IMR-90 (cell line): ENCODE data around the gene GZMA. TPM values are rescaled to one million over a fixed set of nuclear protein-coding genes. Genes with fewer than 3 reads are reported as not detected.

ENCODE experiments used
- ATAC-seq: fragments of 200-7000 bp; cut with Tn5 transposase; 2 replicates; pipeline ENCODE4 v1.9.1; 2020; ENCODE audit warnings: low read depth, mild to moderate bottlenecking, moderate library complexity
- BruUV-seq: library from RNA; stranded (reverse); fragments of 400-500 nt; replicated peaks from 2 replicates; lab custom pipeline; 2021; lab: Mats Ljungman, UMichigan
- CTCF ChIA-PET: fragments of 300-600 bp; formaldehyde crosslinking; extraction: SDS; loops from one replicate; lab custom pipeline; 2021; ENCODE audit warnings: antibody characterized with exemption; lab: Yijun Ruan, JAX
- POLR2A ChIA-PET: fragments of 300-600 bp; sonication (Branson Sonifier 250); formaldehyde crosslinking; loops from one replicate; lab custom pipeline; 2022; ENCODE audit warnings: antibody characterized with exemption; ENCODE audit not compliant: unreplicated experiment; lab: Charles Lee
- DNase-seq: peaks from one replicate; pipeline ENCODE4 v3.0.0; 2013
- H2AFZ ChIP-seq: replicated peaks from 2 replicates; pipeline ENCODE3; 2013; ENCODE audit warnings: low read length, mild to moderate bottlenecking; ENCODE audit not compliant: poor library complexity
- H2AK5ac ChIP-seq: 2 replicates; pipeline ENCODE4 v1.6.1; 2013; ENCODE audit warnings: low read depth, low read length, inconsistent platforms
- H2AK9ac ChIP-seq: replicated peaks from 2 replicates; pipeline ENCODE3; 2013; ENCODE audit warnings: mild to moderate bottlenecking, low read depth, low read length, moderate library complexity; ENCODE audit not compliant: poor library complexity
- H2BK120ac ChIP-seq: 2 replicates; pipeline ENCODE4 v1.6.1; 2013; ENCODE audit warnings: low read depth, low read length, inconsistent platforms
- H2BK15ac ChIP-seq: 3 replicates; pipeline ENCODE4 v1.6.1; 2013; ENCODE audit warnings: low read depth, low read length, inconsistent platforms
- H2BK20ac ChIP-seq: 2 replicates; pipeline ENCODE4 v1.6.1; 2013; ENCODE audit warnings: low read depth, mild to moderate bottlenecking, inconsistent platforms, low read length, moderate library complexity
- H2BK5ac ChIP-seq: 2 replicates; pipeline ENCODE4 v1.6.1; 2013; ENCODE audit warnings: mild to moderate bottlenecking, low read depth, low read length, inconsistent platforms; ENCODE audit not compliant: poor library complexity, severe bottlenecking
- H3K14ac ChIP-seq: replicated peaks from 2 replicates; pipeline ENCODE4 v1.6.1; 2013; ENCODE audit warnings: low read depth, low read length, inconsistent platforms
- H3K18ac ChIP-seq: 2 replicates; pipeline ENCODE4 v1.6.1; 2013; ENCODE audit warnings: low read depth, low read length, control low read depth
- H3K23ac ChIP-seq: 2 replicates; pipeline ENCODE4 v1.6.1; 2013; ENCODE audit warnings: low read depth, low read length, inconsistent platforms
- H3K27ac ChIP-seq: 2 replicates; pipeline ENCODE4 v1.5.1; 2013; ENCODE audit warnings: mild to moderate bottlenecking, control low read depth, low read length; ENCODE audit not compliant: insufficient read depth
- H3K27me3 ChIP-seq: 2 replicates; pipeline ENCODE4 v1.6.1; 2013; ENCODE audit warnings: low read length; ENCODE audit not compliant: control insufficient read depth, insufficient read depth
- H3K36me3 ChIP-seq: 2 replicates; pipeline ENCODE4 v1.6.1; 2013; ENCODE audit warnings: low read length, mixed read lengths; ENCODE audit not compliant: control insufficient read depth, insufficient read depth
- H3K4ac ChIP-seq: 2 replicates; pipeline ENCODE4 v1.6.1; 2013; ENCODE audit warnings: low read depth, low read length, inconsistent platforms
- H3K4me1 ChIP-seq: 2 replicates; pipeline ENCODE4 v1.6.1; 2013; ENCODE audit warnings: low read length, mixed read lengths; ENCODE audit not compliant: control insufficient read depth, insufficient read depth
- H3K4me2 ChIP-seq: 2 replicates; pipeline ENCODE4 v1.6.1; 2013; ENCODE audit warnings: low read depth, mild to moderate bottlenecking, control low read depth, low read length, moderate library complexity
- H3K4me3 ChIP-seq: 2 replicates; pipeline ENCODE4 v1.5.1; 2013; ENCODE audit warnings: low read depth, mild to moderate bottlenecking, control low read depth, low read length, moderate library complexity; ENCODE audit not compliant: insufficient read depth
- H3K56ac ChIP-seq: 2 replicates; pipeline ENCODE4 v1.6.1; 2013; ENCODE audit warnings: low read length, inconsistent platforms; ENCODE audit not compliant: insufficient read depth; ENCODE audit errors: extremely low read depth
- H3K79me1 ChIP-seq, 2 experiments: 2 replicates each; pipeline ENCODE4 v1.6.1; 2013; ENCODE audit warnings: low read length in 2 of 2, inconsistent platforms in 1 of 2, low read depth in 1 of 2
- H3K9ac ChIP-seq: 2 replicates; pipeline ENCODE4 v1.6.1; 2013; ENCODE audit warnings: low read depth, low read length, control low read depth
- H3K9me1 ChIP-seq: 2 replicates; pipeline ENCODE4 v1.6.1; 2013; ENCODE audit warnings: low read length, inconsistent platforms; ENCODE audit not compliant: insufficient read depth
- H3K9me3 ChIP-seq: 2 replicates; pipeline ENCODE4 v1.6.1; 2013; ENCODE audit warnings: low read length; ENCODE audit not compliant: control insufficient read depth, insufficient read depth
- H4K20me1 ChIP-seq: 2 replicates; pipeline ENCODE4 v1.6.1; 2013; ENCODE audit warnings: low read length, inconsistent platforms; ENCODE audit not compliant: insufficient read depth
- H4K5ac ChIP-seq: 2 replicates; pipeline ENCODE4 v1.6.1; 2013; ENCODE audit warnings: mild to moderate bottlenecking, low read depth, low read length, control low read depth
- H4K8ac ChIP-seq, 2 experiments: 2 replicates each; pipeline ENCODE4 v1.6.1; 2013; ENCODE audit warnings: low read depth in 2 of 2, low read length in 2 of 2, control low read depth in 1 of 2, inconsistent platforms in 1 of 2
- H4K91ac ChIP-seq: 2 replicates; pipeline ENCODE4 v1.6.1; 2013; ENCODE audit warnings: low read depth, low read length, inconsistent platforms; ENCODE audit not compliant: insufficient read depth
- BHLHE40 ChIP-seq: fragments of 150-350 bp; IDR thresholded peaks from 2 replicates; pipeline ENCODE4 v1.6.1; 2016; ENCODE audit warnings: mild to moderate bottlenecking, low read depth, low read length
- CEBPB ChIP-seq: IDR thresholded peaks from 2 replicates; pipeline ENCODE4 v1.6.1; 2012; ENCODE audit warnings: low read depth, low read length, improper control_type of control experiment
- CHD1 ChIP-seq: IDR thresholded peaks from 2 replicates; pipeline ENCODE4 v1.6.1; 2012; ENCODE audit warnings: low read depth, low read length, improper control_type of control experiment
- FOS ChIP-seq: fragments of 150-350 bp; IDR thresholded peaks from 2 replicates; pipeline ENCODE4 v1.6.1; 2016; ENCODE audit warnings: low read depth, low read length
- MAFK ChIP-seq: IDR thresholded peaks from 2 replicates; pipeline ENCODE4 v1.6.1; 2012; ENCODE audit warnings: low read depth, low read length, improper control_type of control experiment
- MAZ ChIP-seq: IDR thresholded peaks from 2 replicates; pipeline ENCODE4 v1.6.1; 2012; ENCODE audit warnings: low read depth, mild to moderate bottlenecking, low read length, improper control_type of control experiment, moderate library complexity, borderline replicate concordance
- MXI1 ChIP-seq: IDR thresholded peaks from 2 replicates; pipeline ENCODE4 v1.6.1; 2012; ENCODE audit warnings: low read depth, mild to moderate bottlenecking, low read length, moderate library complexity, borderline replicate concordance
- NFE2L2 ChIP-seq: fragments of 150-350 bp; IDR thresholded peaks from 2 replicates; pipeline ENCODE4 v1.6.1; 2016; ENCODE audit warnings: low read depth, mild to moderate bottlenecking, low read length
- POLR2A ChIP-seq: IDR thresholded peaks from 2 replicates; pipeline ENCODE4 v1.6.1; 2012; ENCODE audit warnings: mild to moderate bottlenecking, low read depth, low read length
- RAD21 ChIP-seq: IDR thresholded peaks from 2 replicates; pipeline ENCODE4 v1.6.1; 2012; ENCODE audit warnings: low read length, improper control_type of control experiment
- RCOR1 ChIP-seq: IDR thresholded peaks from 2 replicates; pipeline ENCODE4 v1.6.1; 2012; ENCODE audit warnings: mild to moderate bottlenecking, low read length, improper control_type of control experiment; ENCODE audit not compliant: insufficient replicate concordance
- RFX5 ChIP-seq: IDR thresholded peaks from 2 replicates; pipeline ENCODE4 v1.8.0; 2012; ENCODE audit warnings: low read depth, mild to moderate bottlenecking, low read length, moderate library complexity
- SMC3 ChIP-seq: fragments of 150-350 bp; IDR thresholded peaks from 2 replicates; pipeline ENCODE4 v1.6.1; 2016; ENCODE audit warnings: low read depth, mild to moderate bottlenecking, antibody characterized with exemption, low read length, moderate library complexity
- USF2 ChIP-seq: fragments of 150-350 bp; IDR thresholded peaks from 2 replicates; pipeline ENCODE4 v1.6.1; 2017; ENCODE audit warnings: mild to moderate bottlenecking, antibody characterized with exemption, low read length, low read depth
- WGBS, 2 experiments: methylation state at CpG; one replicate each; pipeline versions ENCODE4 v1.1.5 to v1.1.7; 2013; ENCODE audit warnings: missing lambda C conversion rate in 2 of 2; ENCODE audit not compliant: insufficient read length in 1 of 2; ENCODE audit errors: extremely low coverage in 2 of 2; 5-methylcytosine and 5-hydroxymethylcytosine counted together
- dilution Hi-C: fragments of 300-500 bp; cut with HindIII; formaldehyde crosslinking; loops from one replicate; pipeline ENCODE4 v1.14.3; 2018; ENCODE audit warnings: low sequenced_read_pairs; ENCODE audit not compliant: unreplicated experiment
- in situ Hi-C: fragments of 300-500 bp; cut with MboI; formaldehyde crosslinking; loops from 3 replicates; pipeline ENCODE4 v1.14.3; 2019; ENCODE audit warnings: low sequenced_read_pairs, inconsistent platforms, mixed read lengths
- intact Hi-C: fragments of 100-400 bp; cut with micrococcal nuclease; formaldehyde crosslinking; loops from 2 replicates; pipeline ENCODE4 v1.10.0; 2022
- polyA plus RNA-seq, 3 experiments: library from polyadenylated mRNA; depleted of rRNA; stranded (reverse); fragments of >200 nt; gene quantifications; 2 replicates each; pipeline ENCODE4 v1.2.3, GENCODE V29; 2012; ENCODE audit warnings: low replicate concordance in 1 of 3
- total RNA-seq: library from RNA; depleted of rRNA; stranded (reverse); fragments of >200 nt; gene quantifications from 2 replicates; pipeline ENCODE4 v1.2.3, GENCODE V29; 2012
- TF ChIP-seq, protein P1 (sequence below): conservative IDR thresholded peaks from 2 replicates; pipeline ENCODE4 v1.5.1; 2012; ENCODE audit warnings: mild to moderate bottlenecking, low read depth, low read length, improper control_type of control experiment

The GZMA gene
- total and polyA plus RNA-seq, 2 of the 4 experiments (the other 2 are of a cell fraction), result not detected

- Histone ChIP-seq H3K23ac (no peak overlapping the region), H3K79me1 (no peaks in the 10 kb centered on the region), H3K14ac (no peak overlapping the region), H4K20me1 (no peaks in the 10 kb centered on the region), H2BK5ac (no peak overlapping the region), H3K56ac (no peak overlapping the region), H3K27ac (no peak overlapping the region), H2BK120ac (no peak overlapping the region), H3K36me3 (no peaks in the 10 kb centered on the region), H3K4me3 (no peak overlapping the region), H3K27me3 (peaks cover 26% of the 10 kb centered on the region), H4K91ac (no peak overlapping the region), H3K4me1 (no peaks in the 10 kb centered on the region), H4K5ac (no peak overlapping the region), H2BK15ac (no peak overlapping the region), H2BK20ac (no peak overlapping the region), H4K8ac (no peak overlapping the region), H3K4ac (no peak overlapping the region), H3K18ac (no peak overlapping the region), H2AK5ac (no peak overlapping the region), H2AK9ac (no peak overlapping the region), H2AFZ (no peak overlapping the region), H3K9me3 (no peaks in the 10 kb centered on the region), H3K4me2 (no peak overlapping the region), H3K9me1 (no peaks in the 10 kb centered on the region), H3K9ac (no peak overlapping the region)
- dilution Hi-C loops (no loop called here), intact Hi-C loops (no loop called here), in situ Hi-C loops (no loop called here)
- DNase-seq (no peak), ATAC-seq (no peak)
- CTCF ChIA-PET, result interaction anchor here (0.6 kb wide), 1 partner anchor 134 kb away, joined by 3 read pairs; no protein-coding TSS in a partner anchor
- no TSS peak for BruUV-seq
- WGBS, 2 experiments, result 33% methylated on average over 1 of the region's 5 CpGs; no CpG with 5 or more reads in 1 of the 2 experiments
- POLR2A ChIA-PET, result no interaction called here
- no peak for TF ChIP-seq MAZ
- TF ChIP-seq RCOR1, result no peak
- no peak for TF ChIP-seq RFX5
- TF ChIP-seq USF2, result no peak
- no peak for TF ChIP-seq BHLHE40
- no peak for TF ChIP-seq FOS
- no peak for TF ChIP-seq MXI1
- TF ChIP-seq MAFK, result no peak
- no peak for TF ChIP-seq NFE2L2
- no peak for TF ChIP-seq SMC3
- TF ChIP-seq CHD1, result no peak
- TF ChIP-seq, protein P1, sequence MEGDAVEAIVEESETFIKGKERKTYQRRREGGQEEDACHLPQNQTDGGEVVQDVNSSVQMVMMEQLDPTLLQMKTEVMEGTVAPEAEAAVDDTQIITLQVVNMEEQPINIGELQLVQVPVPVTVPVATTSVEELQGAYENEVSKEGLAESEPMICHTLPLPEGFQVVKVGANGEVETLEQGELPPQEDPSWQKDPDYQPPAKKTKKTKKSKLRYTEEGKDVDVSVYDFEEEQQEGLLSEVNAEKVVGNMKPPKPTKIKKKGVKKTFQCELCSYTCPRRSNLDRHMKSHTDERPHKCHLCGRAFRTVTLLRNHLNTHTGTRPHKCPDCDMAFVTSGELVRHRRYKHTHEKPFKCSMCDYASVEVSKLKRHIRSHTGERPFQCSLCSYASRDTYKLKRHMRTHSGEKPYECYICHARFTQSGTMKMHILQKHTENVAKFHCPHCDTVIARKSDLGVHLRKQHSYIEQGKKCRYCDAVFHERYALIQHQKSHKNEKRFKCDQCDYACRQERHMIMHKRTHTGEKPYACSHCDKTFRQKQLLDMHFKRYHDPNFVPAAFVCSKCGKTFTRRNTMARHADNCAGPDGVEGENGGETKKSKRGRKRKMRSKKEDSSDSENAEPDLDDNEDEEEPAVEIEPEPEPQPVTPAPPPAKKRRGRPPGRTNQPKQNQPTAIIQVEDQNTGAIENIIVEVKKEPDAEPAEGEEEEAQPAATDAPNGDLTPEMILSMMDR, result no peak
- TF ChIP-seq RAD21, result no peak
- no peak for TF ChIP-seq CEBPB
- no peak for TF ChIP-seq POLR2A
Measured at GRCh38 chr5:55104946-55105701, 2.7 kb downstream of the GZMA start.
